NCI-H1105 treated with DMSO at 0.1 percent for 48 hours (cell line): Measurements from ENCODE around the gene FGFBP1.

Source experiments
- DNase-seq: peaks from one replicate; lab custom pipeline; 2025; lab: John Stamatoyannopoulos, UW

Gene FGFBP1

GRCh38 chr4:15912961-15913630, 25.4 kb downstream of the FGFBP1 start:
- DNase-seq: no peak

GRCh38 chr4:15912236-15912635, 26.3 kb downstream of the FGFBP1 start:
- DNase-seq: no peak

- DNase-seq: no peak
Observed at GRCh38 chr4:15910155-15910940, 28.2 kb downstream of the FGFBP1 start.

GRCh38 chr4:15907430-15907829, 31.1 kb downstream of the FGFBP1 start:
- DNase-seq: no peak

GRCh38 chr4:15906020-15906443, 32.5 kb downstream of the FGFBP1 start:
- peak; percentile 13 for DNase-seq

- no peak for DNase-seq
Observed at GRCh38 chr4:15902746-15903145, 35.8 kb downstream of the FGFBP1 start.

- DNase-seq: no peak
Observed at GRCh38 chr4:15901998-15902397, 36.5 kb downstream of the FGFBP1 start.

GRCh38 chr4:15901007-15901406, 37.5 kb downstream of the FGFBP1 start:
- DNase-seq: no peak

- no peak for DNase-seq
Observed at GRCh38 chr4:15899511-15899910, 39.0 kb downstream of the FGFBP1 start.

GRCh38 chr4:15898902-15899301, 39.6 kb downstream of the FGFBP1 start:
- no peak for DNase-seq

- DNase-seq: no peak
Observed at GRCh38 chr4:15897577-15897976, 41.0 kb downstream of the FGFBP1 start.

- DNase-seq: no peak
Observed at GRCh38 chr4:15894921-15895916, 43.3 kb downstream of the FGFBP1 start.

- DNase-seq: no peak
Observed at GRCh38 chr4:15894393-15894792, 44.1 kb downstream of the FGFBP1 start.

GRCh38 chr4:15893962-15894361, 44.6 kb downstream of the FGFBP1 start:
- DNase-seq: no peak

- no peak for DNase-seq
Observed at GRCh38 chr4:15891312-15891711, 47.2 kb downstream of the FGFBP1 start.

- DNase-seq: no peak
Observed at GRCh38 chr4:15890246-15890829, 48.2 kb downstream of the FGFBP1 start.

- DNase-seq: no peak
Observed at GRCh38 chr4:15888515-15888914, 50.0 kb downstream of the FGFBP1 start.
